ENCODE results near the gene YIF1A. TPM values are rescaled to one million over a fixed set of nuclear protein-coding genes. Genes with fewer than 3 reads are reported as not detected.

Gene YIF1A
- polyA plus RNA-seq, 1 of the 3 experiments (the other 2 are of a cell fraction): 123 TPM

GRCh38 chr11:66326261-66327111 is 37.5 kb upstream of the YIF1A start:
- Histone ChIP-seq H3K9me3 (no peaks in the 10 kb centered on the region), H3K9ac (peak overlapping the region; percentile 62; the same call in 1 of the 2 replicates), H2AFZ (ENCODE audit: low read depth) (peak overlapping the region; percentile 46; the same call in 1 of the 2 replicates), H3K4me3 (ENCODE audit: low read depth in 2 of 2, low read length in 1 of 2) (no peak overlapping the region), H3K27ac (ENCODE audit: low read depth in 2 of 2, low read length in 1 of 2) (peak overlapping the region; percentile 73 to 80), H4K20me1 (ENCODE audit: insufficient read depth) (no peaks in the 10 kb centered on the region), H3K4me1 (ENCODE audit: control insufficient read depth in 1 of 2, insufficient read depth in 2 of 2, low read depth in 1 of 2, low read length in 1 of 2) (peaks cover 28 to 36% of the 10 kb centered on the region in 2 experiments; a peak in 3 of 4 replicates), H3K9me2 (no peaks in the 10 kb centered on the region), H3K79me2 (ENCODE audit: insufficient read depth) (no peaks in the 10 kb centered on the region), H3K27me3 (ENCODE audit: insufficient read depth) (no peaks in the 10 kb centered on the region), H3K36me3 (replicated peaks in 1 of 2; ENCODE audit: control insufficient read depth in 1 of 2, insufficient read depth in 2 of 2, low read length in 1 of 2) (no peaks in the 10 kb centered on the region), H3F3A (replicated peaks; ENCODE audit: insufficient read depth) (peaks cover 9% of the 10 kb centered on the region), H3K4me2 (peak overlapping the region; percentile 66)
- 42% methylated on average over 9 of the region's 21 CpGs for WGBS (ENCODE audit: low lambda C conversion rate)
- ChIA-PET POLR2A (interaction anchor here (1.3 to 1.8 kb wide), 2 partner anchors 9 to 14 kb away, joined by 10 to 17 read pairs; partner anchors contain the start of gene CD248), CTCF (interaction anchor here (0.7 to 1.8 kb wide), 10 partner anchors 9 to 62 kb away, joined by 3 to 46 read pairs (median 4); partner anchors contain the start of genes CD248 and RIN1)
- DNase-seq: peak; percentile 79
- peak; percentile 29; the same call in 1 of the 2 replicates for TF ChIP-seq RXRA (IDR thresholded peaks at IDR 0.05; ENCODE audit: borderline replicate concordance, low read depth)
- TF ChIP-seq SIN3A (IDR thresholded peaks at IDR 0.05; ENCODE audit: borderline replicate concordance, low read depth, low read length): no peak
- TF ChIP-seq MAX (IDR thresholded peaks at IDR 0.05; ENCODE audit: low read depth): 0 out of 2 replicates have a peak, but pooled peaks have one; percentile 16
- peak; percentile 54 for TF ChIP-seq TCF12 (IDR thresholded peaks at IDR 0.05)
- peak; percentile 73 for TF ChIP-seq NFIC (IDR thresholded peaks at IDR 0.05; ENCODE audit: borderline replicate concordance)
- TF ChIP-seq GABPA (IDR thresholded peaks at IDR 0.05; ENCODE audit: low read depth): no peak
- no peak for TF ChIP-seq JUND (IDR thresholded peaks at IDR 0.05)
- TF ChIP-seq CHD2 (IDR thresholded peaks at IDR 0.05; ENCODE audit: low read length, partially characterized antibody): peak; percentile 50

- Histone ChIP-seq H3K9ac (no peak overlapping the region), H3K27ac (ENCODE audit: low read depth in 2 of 2, low read length in 1 of 2) (no peak overlapping the region; a peak in 1 of 4 replicates), H3K4me1 (ENCODE audit: control insufficient read depth in 1 of 2, insufficient read depth in 2 of 2, low read depth in 1 of 2, low read length in 1 of 2) (peaks cover 28 to 36% of the 10 kb centered on the region in 2 experiments; a peak in 3 of 4 replicates), H3K79me2 (ENCODE audit: insufficient read depth) (no peaks in the 10 kb centered on the region), H3K9me3 (no peaks in the 10 kb centered on the region), H3K27me3 (ENCODE audit: insufficient read depth) (no peaks in the 10 kb centered on the region), H4K20me1 (ENCODE audit: insufficient read depth) (no peaks in the 10 kb centered on the region), H3K36me3 (replicated peaks in 1 of 2; ENCODE audit: control insufficient read depth in 1 of 2, insufficient read depth in 2 of 2, low read length in 1 of 2) (no peaks in the 10 kb centered on the region), H3F3A (replicated peaks; ENCODE audit: insufficient read depth) (peaks cover 9% of the 10 kb centered on the region), H2AFZ (ENCODE audit: low read depth) (no peak overlapping the region), H3K4me2 (no peak overlapping the region; the same call in 1 of the 2 replicates), H3K4me3 (ENCODE audit: low read depth in 2 of 2, low read length in 1 of 2) (no peak overlapping the region), H3K9me2 (no peaks in the 10 kb centered on the region)
- WGBS (ENCODE audit: low lambda C conversion rate): 95% methylated on average over 6 of the region's 8 CpGs
- TF ChIP-seq YY1 (IDR thresholded peaks at IDR 0.05; ENCODE audit: low read depth): no peak
- TF ChIP-seq JUND (IDR thresholded peaks at IDR 0.05): no peak
- no peak for TF ChIP-seq IRF3 (IDR thresholded peaks at IDR 0.05; ENCODE audit: low read depth, low read length)
- no peak for TF ChIP-seq CHD2 (IDR thresholded peaks at IDR 0.05; ENCODE audit: low read length, partially characterized antibody)
- no peak for TF ChIP-seq MAX (IDR thresholded peaks at IDR 0.05; ENCODE audit: low read depth)
- TF ChIP-seq GATA2 (CRISPR knock-in tag; IDR thresholded peaks at IDR 0.05): no peak
- no peak for TF ChIP-seq RFX5 (IDR thresholded peaks at IDR 0.05; ENCODE audit: low read length)
- TF ChIP-seq RXRA (IDR thresholded peaks at IDR 0.05; ENCODE audit: borderline replicate concordance, low read depth): no peak
- TF ChIP-seq EP300 (IDR thresholded peaks at IDR 0.05; ENCODE audit: borderline replicate concordance in 1 of 2, low read depth in 1 of 2, low read length in 1 of 2): no peak
- TF ChIP-seq MEF2A (IDR thresholded peaks at IDR 0.05; ENCODE audit: borderline replicate concordance, low read depth): no peak
- TF ChIP-seq ZBTB33 (IDR thresholded peaks at IDR 0.05; ENCODE audit: borderline replicate concordance, low read depth): no peak
- TF ChIP-seq USF2 (IDR thresholded peaks at IDR 0.05; ENCODE audit: borderline replicate concordance, low read depth, low read length): no peak
- no peak for TF ChIP-seq FOXM1 (IDR thresholded peaks at IDR 0.05; ENCODE audit: low read depth)
- TF ChIP-seq USF1 (IDR thresholded peaks at IDR 0.05; ENCODE audit: borderline replicate concordance, low read depth): no peak
- no peak for TF ChIP-seq SMC3 (IDR thresholded peaks at IDR 0.05; ENCODE audit: low read depth, low read length)
- TF ChIP-seq NFIC (IDR thresholded peaks at IDR 0.05; ENCODE audit: borderline replicate concordance): no peak
- TF ChIP-seq ELF1 (IDR thresholded peaks at IDR 0.05): no peak
- DNase-seq: no peak
- CTCF ChIA-PET: interaction anchor here (1.5 to 2.3 kb wide), 2 partner anchors 12 to 14 kb away, joined by 7 to 17 read pairs; no protein-coding TSS in a partner anchor
- POLR2A ChIA-PET: no interaction called here
Measured at GRCh38 chr11:66325263-66325671, 36.3 kb upstream of the YIF1A start.

Data from SK-N-SH (cell line).